ENCODE results near the gene LDB2. TPM values are rescaled to one million over a fixed set of nuclear protein-coding genes. Genes with fewer than 3 reads are reported as not detected.

LDB2 gene
- total RNA-seq, 3 donors from 2014 or later, result 34.5 to 68.8 (median 36.5) TPM

GRCh38 chr4:16794816-16795445 lies 103.5 kb downstream of the LDB2 start:
- Histone ChIP-seq H3K27me3 (no peaks in the 10 kb centered on the region), H3K27ac (no peak overlapping the region), H3K4me3 (no peak overlapping the region), H3K36me3 (no peaks in the 10 kb centered on the region), H3K9me3 (no peaks in the 10 kb centered on the region), H3K4me1 (no peaks in the 10 kb centered on the region)
- TF ChIP-seq POLR2A (IDR thresholded peaks at IDR 0.05) (no peak), CTCF (IDR thresholded peaks at IDR 0.05) (peak in 1 of 3 donors; percentile 56)
- no peak for DNase-seq (ENCODE audit: low spot score in 2 of 2)
- intact Hi-C loops (cut with DNase I; ENCODE audit: low total_unique reads), result no loop called here

- intact Hi-C loops (cut with DNase I; ENCODE audit: low total_unique reads), result no loop called here
- H3K27me3 ChIP-seq, result no peaks in the 10 kb centered on the region
- DNase-seq (ENCODE audit: low spot score in 2 of 2), result no peak
- no peak overlapping the region for H3K4me3 ChIP-seq
- no peak overlapping the region for H3K27ac ChIP-seq
- H3K9me3 ChIP-seq, result no peaks in the 10 kb centered on the region
- TF ChIP-seq CTCF (IDR thresholded peaks at IDR 0.05) (no peak), POLR2A (IDR thresholded peaks at IDR 0.05) (no peak), POLR2AphosphoS5 (IDR thresholded peaks at IDR 0.05) (no peak)
- H3K4me1 ChIP-seq, result no peaks in the 10 kb centered on the region
- no peaks in the 10 kb centered on the region for H3K36me3 ChIP-seq
These were observed 107.0 kb downstream of the LDB2 start for GRCh38 chr4:16791460-16791859.

DNA sequence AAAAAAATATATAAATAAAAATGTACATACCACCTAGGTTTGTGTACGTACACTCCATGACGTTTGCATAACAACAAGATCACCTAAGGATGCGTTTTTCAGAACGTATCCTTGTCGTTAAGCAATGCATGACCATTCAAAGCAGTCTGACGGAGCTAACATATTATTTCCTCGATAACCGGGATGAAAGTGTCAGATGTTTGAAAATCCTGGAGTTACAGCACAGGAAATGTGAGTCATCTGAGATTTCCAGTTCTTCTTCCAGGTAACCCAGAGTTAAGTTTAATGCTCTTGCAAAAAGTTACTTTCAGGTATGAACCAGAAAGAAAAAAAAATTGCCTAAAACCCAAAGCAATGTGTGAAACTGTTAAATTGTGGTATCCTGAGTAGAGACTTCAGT lies 107.9 kb downstream of the LDB2 start:
- no peaks in the 10 kb centered on the region for H3K27me3 ChIP-seq
- TF ChIP-seq POLR2A (IDR thresholded peaks at IDR 0.05), result no peak
- no peaks in the 10 kb centered on the region for H3K36me3 ChIP-seq
- no peak overlapping the region for H3K27ac ChIP-seq
- intact Hi-C loops (cut with DNase I; ENCODE audit: low total_unique reads), result no loop called here
- H3K4me1 ChIP-seq, result no peaks in the 10 kb centered on the region
- H3K9me3 ChIP-seq, result no peaks in the 10 kb centered on the region
- no peak overlapping the region for H3K4me3 ChIP-seq
- no peak for DNase-seq (ENCODE audit: low spot score in 2 of 2)

DNA sequence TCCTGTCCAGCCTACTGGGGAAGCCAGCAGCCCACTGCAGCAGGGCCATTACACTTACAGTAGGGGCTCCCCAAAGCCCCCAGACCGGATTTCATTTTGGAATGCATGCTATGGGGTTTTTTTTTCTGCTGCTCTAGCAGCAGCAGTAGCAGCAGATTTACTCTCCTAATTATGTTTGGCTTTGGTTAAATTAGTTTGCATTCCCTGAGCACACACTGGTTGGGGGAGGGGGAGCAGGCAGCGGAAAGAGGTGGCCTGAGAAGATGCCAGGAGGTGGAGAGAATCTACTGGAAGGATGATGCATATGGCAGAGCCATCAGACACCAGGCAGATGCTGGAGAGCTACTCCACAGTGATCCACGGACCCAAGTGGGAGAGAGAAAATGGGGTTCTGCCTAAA lies 109.6 kb downstream of the LDB2 start:
- no peak for TF ChIP-seq POLR2AphosphoS5 (IDR thresholded peaks at IDR 0.05)
- TF ChIP-seq CTCF (IDR thresholded peaks at IDR 0.05), result no peak
- H3K27ac ChIP-seq, result no peak overlapping the region
- H3K4me3 ChIP-seq, result no peak overlapping the region
- intact Hi-C loops (cut with DNase I; ENCODE audit: low total_unique reads), result no loop called here
- DNase-seq (ENCODE audit: low spot score in 2 of 2), result no peak
- no peaks in the 10 kb centered on the region for H3K27me3 ChIP-seq
- no peaks in the 10 kb centered on the region for H3K4me1 ChIP-seq
- no peaks in the 10 kb centered on the region for H3K36me3 ChIP-seq
- no peaks in the 10 kb centered on the region for H3K9me3 ChIP-seq

GRCh38 chr4:16785793-16786527 lies 112.5 kb downstream of the LDB2 start:
- intact Hi-C loops (cut with DNase I; ENCODE audit: low total_unique reads), result no loop called here
- no peak for TF ChIP-seq POLR2AphosphoS5 (IDR thresholded peaks at IDR 0.05)
- TF ChIP-seq CTCF (IDR thresholded peaks at IDR 0.05), result no peak
- TF ChIP-seq POLR2A (IDR thresholded peaks at IDR 0.05), result no peak
- no peaks in the 10 kb centered on the region for H3K9me3 ChIP-seq
- DNase-seq (ENCODE audit: low spot score in 2 of 2), result no peak
- no peak overlapping the region for H3K27ac ChIP-seq
- H3K4me3 ChIP-seq, result no peak overlapping the region
- H3K4me1 ChIP-seq, result no peaks in the 10 kb centered on the region
- no peaks in the 10 kb centered on the region for H3K36me3 ChIP-seq
- H3K27me3 ChIP-seq, result no peaks in the 10 kb centered on the region

All from breast epithelium (tissue), 4 donors.